Retina (tissue), 1 donor: ENCODE data around the gene RGS19.
"Not testable (repeated sequence)": the region's sequence is repeated elsewhere in the genome, so short reads cannot be mapped to it uniquely, and the experiment has no call there.

Source experiments
- DNase-seq: peaks from one replicate; pipeline ENCODE4 v3.0.0-alpha.2; 2016

RGS19 gene, protein sequence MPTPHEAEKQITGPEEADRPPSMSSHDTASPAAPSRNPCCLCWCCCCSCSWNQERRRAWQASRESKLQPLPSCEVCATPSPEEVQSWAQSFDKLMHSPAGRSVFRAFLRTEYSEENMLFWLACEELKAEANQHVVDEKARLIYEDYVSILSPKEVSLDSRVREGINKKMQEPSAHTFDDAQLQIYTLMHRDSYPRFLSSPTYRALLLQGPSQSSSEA

DNA sequence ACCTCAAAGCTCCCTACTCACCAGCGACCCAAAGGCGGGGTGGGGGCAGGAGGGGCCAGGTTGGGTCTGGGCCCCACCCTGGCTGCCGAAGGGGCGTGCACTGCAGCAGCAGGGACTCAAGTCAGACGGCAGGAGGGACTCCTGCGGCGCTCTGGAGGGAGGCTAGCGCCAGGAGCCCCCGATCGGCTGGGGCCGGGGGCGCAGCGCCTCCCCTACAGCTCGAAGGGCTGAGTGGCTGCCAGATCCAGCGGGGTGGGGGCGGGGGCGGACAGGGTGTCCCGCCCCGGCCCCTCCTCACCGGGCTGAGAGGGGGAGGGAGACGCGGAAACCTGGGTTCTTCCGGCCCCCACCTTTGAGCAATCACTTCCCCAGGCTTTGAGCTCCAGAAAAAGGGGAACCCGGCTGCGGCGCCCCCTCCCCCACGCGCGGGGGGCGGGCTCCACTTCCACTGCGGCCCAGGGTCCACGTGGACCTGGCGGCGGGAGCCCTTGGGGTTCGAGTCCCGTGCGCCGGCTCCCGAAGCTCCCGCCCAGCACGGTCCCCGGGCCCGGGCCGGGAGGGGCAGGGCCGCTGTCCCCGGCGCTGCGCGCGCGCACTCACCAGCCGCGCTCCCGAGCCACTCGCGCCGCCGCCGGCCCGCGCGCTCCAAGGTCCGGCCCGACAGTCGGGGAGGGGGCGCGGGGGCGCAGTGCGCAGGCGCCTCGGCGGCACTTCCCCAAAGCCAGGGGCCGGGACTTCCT is at the start of gene RGS19:
TSS of gene RGS19 (minus strand) at position 246 of the 740 bp plus-strand sequence. CDS start 2,632 bp downstream, outside the sequence.
- DNase-seq: peak; percentile 48

DNA sequence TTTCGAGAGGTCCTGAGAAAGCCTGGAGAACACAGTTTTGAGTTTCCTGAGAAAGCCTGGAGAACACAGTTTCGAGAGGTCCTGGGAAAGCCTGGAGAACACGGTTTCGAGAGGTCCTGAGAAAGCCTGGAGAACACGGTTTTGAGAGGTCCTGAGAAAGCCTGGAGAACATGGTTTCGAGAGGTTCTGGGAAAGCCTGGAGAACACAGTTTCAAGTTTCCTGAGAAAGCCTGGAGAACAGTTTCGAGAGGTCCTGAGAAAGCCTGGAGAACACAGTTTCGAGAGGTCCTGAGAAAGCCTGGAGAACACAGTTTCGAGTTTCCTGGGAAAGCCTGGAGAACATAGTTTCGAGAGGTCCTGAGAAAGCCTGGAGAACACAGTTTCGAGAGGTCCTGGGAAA is 44.2 kb upstream of the RGS19 start:
- not testable (repeated sequence) for DNase-seq

DNA sequence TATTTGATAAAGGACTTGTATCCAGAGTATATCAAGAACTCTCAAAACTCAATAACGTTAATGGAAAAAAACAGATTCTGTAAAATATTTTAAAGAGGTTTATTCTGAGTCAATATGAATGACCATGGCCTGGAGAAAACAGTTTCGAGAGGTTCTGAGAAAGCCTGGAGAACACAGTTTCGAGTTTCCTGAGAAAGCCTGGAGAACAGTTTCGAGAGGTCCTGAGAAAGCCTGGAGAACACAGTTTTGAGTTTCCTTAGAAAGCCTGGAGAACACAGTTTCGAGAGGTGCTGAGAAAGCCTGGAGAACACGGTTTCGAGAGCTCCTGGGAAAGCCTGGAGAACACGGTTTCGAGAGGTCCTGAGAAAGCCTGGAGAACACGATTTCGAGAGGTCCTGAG is 43.6 kb upstream of the RGS19 start:
- DNase-seq: not testable (repeated sequence)

DNA sequence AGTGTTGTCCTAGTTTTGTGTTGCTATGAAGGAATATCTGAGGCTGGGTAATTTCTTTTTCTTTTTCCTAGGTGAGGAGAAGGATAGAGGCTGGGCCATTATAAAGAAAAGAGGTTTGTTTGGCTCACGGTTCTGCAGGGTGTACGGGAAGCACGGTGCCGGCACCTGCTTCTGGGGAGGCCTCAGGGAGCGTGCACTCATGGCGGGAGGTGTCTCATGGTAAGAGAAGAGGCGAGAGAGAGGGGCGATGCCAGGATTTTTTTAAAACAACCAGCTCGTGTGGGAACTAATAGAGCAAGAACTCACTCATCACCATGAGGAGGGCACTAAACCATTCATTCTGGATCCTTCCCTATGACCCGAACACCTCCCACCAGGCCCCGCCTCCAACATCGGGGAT is 42.3 kb upstream of the RGS19 start:
- DNase-seq: peak; percentile 1

DNA sequence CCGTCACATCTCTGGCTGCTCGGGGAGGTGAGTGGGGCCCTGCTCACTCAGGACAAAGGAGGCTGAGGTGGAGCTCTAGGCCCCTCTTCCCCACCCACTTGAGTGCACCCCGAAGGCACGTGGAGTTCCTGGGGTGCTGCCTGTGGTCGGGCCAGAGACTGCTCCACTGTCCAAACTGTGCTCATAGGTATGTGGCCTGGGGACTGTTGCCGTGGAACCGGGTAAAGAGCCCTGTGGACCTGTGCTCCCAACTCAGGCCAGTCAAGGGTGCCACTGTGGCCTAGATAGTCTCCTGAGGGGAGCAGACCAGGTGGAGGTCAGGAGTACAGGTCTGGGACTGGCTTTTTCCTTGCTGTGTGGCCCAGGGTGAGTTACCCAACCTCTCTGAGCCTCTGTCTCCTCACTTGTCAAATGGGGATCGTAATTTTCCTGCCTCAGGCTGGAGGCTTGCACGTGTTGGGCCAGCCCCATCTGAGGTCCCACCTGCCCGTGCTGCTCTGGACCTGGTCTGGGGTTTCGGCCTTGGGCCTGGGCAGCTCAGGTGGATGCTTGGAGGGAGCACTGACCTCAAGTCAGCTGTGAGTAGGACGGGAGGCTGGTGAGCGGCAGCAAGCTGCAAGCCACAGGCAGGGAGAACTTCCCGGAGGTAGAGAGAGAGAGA is 40.5 kb upstream of the RGS19 start:
- no peak for DNase-seq

DNA sequence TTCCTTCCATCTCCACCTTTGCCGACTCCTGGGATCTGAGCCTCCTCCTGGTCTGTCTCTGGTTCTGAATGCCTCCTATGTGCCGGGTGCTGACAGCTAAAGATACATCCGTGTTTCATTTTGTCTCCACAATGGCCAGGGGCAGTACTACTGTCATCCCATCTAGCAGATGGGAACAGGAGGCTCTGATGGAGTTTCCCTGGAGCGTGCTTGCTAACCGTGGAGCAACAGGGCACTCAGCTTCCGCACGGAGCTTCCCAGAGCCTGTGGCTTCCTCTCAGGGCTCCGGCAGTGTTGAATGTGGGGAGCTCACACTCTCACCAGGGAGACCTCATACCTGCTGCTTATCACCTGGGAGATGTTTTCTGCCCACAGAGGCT is 40.0 kb upstream of the RGS19 start:
- DNase-seq: no peak

DNA sequence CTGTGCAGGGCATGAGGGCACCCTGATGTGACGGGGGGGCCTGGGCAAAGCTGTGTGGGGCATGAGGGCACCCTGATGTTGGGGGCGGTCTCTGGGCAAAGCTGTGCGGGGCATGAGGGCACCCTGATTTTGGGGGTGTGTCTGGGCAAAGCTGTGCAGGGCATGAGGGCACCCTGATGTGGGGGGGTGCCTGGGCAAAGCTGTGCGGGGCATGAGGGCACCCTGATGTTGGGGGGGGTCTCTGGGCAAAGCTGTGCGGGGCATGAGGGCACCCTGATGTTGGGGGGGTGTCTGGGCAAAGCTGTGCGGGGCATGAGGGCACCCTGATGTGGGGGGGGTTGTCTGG is 38.1 kb upstream of the RGS19 start:
- DNase-seq: not testable (repeated sequence)

DNA sequence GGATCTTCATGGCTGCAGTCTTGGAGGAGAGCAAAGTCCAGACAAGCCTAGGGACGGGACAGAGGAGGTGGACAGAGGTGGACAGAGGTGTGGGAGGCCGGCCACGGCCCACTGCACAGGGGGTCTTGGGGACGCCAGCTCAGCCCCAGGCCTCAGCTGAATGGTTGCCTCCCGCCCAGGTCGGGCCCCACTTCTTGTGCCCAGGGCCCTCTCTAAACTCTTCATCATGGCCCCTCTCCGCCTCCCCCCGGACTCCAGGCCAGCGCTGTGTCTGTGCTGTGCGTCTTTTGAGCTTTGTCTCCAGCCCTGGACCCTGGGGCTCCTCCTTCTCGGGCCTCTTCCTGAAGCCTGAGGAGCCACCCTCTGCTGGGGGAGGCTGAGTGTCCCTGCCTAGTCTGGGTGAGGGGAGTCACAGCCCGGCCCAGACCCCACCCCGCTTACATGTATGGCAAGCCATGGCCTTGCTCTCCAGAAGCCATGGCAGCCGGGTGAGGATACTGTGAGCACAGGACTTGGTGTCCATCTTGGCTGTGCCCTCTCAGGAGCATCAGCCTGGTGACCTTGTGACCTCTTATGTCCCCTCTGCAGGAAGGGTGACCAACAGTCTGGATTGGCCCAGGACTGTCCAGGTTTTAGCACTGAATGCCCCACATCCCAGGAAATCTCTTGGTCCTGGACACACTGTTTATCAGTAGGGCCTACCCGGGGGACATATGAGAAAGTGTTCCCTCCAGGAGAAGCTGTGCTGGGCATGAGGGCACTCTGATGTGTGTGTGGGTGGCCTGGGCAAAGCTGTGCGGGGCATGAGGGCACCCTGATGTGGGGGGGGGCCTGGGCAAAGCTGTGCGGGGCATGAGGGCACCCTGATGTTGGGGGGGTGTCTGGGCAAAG is 37.5 kb upstream of the RGS19 start:
- DNase-seq: no peak

DNA sequence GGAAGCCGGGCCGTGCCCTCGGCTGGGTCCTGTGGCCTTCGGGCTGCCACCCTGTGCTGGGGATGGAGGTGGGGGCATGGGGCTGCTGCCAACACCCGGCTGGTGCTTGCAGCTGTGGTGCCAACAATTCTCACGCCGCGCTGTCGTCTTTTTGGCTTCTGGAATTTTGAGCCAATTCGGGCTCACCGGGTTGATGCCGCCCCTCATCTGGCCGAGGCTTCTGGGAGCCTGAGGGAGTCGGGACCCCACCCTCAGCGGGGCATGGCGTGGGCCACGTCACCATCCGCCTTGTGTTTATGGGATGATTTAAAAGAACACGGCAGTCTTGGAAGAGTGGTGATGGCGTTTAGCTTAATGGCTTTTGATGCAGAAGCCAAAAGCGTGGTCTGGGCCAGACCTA is 36.7 kb upstream of the RGS19 start:
- no peak for DNase-seq

DNA sequence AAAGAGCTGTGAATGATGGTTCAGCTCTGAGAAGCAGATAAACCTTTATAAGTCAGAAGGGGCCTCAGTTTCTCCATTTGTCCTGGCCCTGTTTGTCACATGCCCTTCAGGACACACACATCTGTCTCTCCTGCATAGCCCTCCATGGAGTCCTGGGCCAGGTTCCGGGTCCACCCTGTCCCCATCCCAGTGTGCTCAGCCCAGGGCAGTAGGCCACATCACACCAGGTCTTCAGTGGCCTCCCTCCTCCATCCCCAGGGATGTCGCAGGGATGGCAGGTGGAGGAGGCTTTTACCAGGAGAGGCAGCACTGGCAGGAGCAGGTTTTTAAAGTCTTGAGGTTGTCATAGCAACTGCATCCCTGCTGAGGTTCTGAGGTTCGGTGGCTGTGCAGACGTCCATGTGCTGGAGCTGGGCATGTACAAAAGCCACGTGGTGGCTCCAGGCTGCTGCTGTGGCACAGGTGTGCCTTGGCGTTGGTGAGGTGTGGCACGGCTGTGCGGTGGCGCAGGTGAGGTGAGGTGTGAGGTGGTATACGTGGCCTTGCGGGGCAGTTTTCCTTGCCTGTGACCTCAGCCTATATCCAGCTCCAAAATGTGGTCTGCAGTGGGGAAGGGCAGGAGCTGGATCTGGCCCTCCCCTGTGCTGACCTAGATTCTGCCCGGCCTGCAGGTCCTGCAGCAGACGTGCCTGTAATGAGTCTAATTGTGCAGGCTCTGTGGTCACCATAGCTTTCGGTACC is 36.0 kb upstream of the RGS19 start:
- peak; percentile 46 for DNase-seq

DNA sequence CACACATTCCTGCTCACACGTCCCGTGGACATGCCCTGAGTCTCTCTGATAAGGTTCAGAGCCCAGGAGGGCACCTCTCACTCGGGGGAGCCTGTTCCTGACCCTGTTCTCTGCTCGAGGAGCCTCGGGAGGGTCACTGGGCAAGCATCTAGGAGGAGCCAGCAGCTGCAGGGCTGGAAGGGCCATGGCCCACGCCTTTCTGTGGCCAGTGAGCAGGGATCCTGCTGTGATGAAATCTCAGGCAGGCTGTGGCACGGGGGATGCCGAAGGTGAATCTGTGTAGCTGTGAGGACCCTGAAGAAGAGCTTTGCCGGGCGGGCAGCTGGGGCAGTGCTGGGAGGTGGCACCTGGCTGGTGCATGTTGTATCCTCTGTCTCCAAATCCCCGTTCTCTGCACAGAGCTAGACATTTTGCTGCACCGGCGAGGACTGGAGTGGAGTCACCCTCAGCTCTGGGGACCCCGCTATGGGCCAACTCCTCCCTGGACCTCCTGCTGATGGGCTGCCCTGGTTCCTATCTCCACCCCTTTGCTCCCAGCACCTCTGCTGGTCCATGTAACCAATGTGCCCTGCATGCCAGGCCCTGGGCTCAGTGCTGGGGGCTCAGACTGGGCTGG is 35.1 kb upstream of the RGS19 start:
- no peak for DNase-seq

DNA sequence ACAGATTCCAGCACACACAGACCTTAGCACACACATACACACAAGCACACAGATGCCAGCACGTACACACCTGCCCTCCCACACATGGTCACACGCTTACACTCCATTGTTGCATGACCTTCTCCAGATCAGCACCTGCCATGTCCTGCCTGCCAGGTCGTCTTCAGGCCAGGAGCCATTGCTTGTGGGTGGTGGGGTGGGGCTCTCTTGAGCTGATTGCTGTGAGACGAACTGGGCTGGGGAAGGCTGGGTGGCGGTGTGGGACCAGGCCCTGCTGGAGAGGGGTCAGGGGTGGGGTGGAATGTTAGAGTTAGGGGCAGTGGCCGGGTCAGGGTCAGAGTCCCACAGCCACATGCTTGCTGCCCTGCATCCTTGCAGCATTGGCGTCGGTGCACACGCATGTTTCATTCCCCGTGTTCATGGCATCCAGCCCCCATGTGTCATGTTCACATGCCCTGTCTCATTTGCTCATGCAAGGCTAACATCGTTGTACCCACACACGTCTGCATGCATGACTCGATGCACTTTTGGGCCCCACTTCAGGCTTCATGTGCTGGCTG is 34.6 kb upstream of the RGS19 start:
- DNase-seq: no peak

DNA sequence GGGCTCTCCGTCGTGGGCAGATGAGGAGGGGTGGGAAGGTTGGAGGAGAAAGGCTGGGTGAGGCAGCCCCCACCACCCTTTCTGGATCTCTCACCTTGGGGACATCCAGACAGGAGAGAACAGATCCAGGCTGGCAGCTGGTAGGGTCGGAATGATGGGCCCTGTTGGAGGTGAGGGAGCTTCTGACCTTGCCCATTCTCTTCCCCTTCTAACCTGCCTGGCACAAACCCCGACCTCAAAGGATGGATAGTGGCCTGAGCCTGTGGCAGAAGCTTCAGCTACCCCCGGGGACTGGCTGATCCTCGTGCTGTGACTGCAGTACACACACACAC is 34.1 kb upstream of the RGS19 start:
- no peak for DNase-seq

DNA sequence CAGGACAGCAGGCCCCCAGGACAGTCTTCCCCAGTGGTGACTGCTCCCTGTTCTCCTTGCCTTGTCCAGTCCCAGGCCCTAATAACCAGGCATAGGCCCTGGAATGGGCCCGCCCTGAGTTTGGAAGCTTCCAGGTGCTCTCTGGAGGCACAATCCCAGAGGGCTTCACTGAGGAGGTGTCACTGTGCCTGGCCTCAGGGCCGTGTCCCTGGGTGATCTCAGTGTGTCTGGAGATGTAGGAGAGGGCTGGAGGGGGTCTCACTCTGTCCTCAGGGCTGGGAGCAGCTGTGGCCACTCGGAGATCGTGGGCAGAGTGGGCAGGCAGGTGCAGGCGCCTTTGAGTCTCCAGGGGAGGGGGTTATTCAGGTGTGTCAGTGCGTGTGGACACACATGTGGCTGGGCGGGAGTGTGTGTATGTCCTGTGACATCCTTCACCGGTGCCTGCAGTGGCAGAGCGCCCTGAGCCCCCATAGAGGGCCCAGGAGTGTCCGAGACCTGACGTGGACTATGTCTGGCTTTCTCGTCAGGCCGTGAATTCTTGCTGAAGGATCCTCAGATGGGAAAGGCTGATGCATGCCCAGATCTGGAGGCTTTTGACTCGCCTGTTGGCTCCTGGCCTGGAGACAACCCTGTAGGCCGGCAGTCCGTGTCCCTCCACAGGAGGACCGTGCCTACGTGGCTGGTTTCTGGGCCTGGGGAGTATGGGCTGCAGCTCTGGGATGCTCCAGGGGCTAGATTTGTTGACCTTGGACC is 33.5 kb upstream of the RGS19 start:
- DNase-seq: no peak

DNA sequence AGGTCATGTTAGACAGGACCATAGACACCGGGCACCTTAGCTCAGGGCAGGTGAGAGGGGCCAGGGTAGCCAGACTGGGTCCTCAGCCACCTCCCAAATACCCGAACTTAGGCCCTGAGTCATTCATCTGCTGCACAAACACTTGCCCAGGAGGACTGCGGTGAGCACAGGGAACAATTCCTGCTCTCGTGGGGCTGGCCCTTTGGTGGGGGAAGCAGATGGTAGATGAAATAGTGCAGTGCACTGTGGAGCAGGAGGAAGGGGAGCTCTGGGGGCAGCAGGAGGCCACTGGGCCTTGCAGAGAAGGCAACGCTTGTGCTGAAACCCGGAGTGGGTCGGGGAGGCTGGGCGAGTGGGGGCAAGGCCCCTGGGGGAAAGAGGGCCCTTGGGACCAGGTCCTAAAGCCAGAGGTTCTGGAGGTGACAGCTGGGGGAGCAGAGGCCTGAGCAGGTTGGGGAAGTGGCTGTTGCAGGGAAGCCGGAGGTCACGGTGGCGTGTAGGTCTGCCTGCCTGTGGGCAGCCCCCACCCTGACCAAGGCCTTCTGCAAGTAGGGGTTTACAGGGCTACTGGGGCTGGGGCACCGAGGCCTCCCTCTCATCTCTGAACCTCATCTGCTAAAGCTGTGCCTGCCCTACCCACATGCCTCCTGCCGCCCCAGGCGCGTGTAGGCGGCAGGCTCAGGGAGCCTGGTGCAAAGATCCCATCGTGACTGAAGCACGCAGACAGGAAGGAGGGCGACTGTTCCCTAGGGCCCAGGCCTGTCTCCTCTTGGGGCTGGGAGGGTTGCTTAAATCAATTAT is 32.7 kb upstream of the RGS19 start:
- no peak for DNase-seq

DNA sequence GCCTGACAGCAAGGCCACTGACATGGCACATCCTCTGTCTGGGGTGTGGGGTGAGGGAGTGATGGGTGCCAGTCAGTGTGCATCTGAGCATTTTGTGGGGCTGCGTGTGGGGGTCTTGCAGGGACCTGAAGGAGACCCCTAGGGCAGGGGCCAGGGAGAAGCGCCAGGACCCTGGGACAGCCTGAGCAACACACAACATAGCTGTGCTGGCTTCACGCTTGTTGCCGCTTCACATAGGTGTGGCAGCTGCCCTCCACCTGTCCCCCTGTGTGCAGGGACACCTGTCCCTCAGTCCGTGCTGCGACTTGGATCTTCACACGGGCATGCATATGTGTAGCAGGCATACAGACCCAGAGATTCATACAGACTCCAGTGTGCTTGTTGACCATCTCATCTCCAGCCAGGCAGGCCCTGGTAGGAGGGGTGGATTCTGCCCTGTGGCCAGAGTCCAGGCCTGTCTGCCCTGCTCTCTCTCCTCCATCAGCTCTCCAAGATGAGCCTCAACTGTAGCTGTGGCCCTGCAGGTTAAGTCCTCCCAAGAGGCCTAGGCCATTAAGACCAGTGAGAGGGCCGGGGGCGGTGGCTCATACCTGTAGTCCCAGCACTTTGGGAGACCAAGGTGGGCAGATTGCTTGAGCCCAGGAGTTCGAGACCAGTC is 31.2 kb upstream of the RGS19 start:
- no peak for DNase-seq

DNA sequence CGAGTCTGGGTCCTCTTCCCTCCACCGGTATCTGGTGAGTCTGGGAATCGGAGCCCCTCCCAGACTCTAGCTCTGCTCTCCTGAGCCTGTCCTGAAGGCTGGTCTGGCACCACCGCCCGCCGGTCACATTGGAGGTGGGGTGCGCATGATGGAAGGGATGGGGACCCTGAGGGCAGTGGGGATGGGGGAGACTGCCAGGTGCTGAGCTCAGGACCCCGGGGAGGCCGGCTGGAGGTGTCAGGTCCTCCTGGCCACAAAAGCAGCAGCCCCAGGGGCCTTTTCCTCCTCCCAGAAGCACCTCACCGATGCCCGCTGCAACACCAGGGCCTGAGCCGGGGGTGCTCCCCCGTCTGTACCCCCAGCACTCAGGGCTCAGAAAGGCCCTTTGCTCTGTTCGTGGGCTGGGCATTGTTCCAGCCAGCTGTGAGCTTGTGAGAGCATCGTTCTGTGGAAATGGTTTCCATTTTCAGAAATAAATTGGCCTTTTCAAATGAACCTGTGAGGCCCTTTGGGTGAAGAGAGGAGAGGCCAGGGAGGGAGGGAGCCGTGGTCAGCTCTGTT is 30.6 kb upstream of the RGS19 start:
- no peak for DNase-seq

DNA sequence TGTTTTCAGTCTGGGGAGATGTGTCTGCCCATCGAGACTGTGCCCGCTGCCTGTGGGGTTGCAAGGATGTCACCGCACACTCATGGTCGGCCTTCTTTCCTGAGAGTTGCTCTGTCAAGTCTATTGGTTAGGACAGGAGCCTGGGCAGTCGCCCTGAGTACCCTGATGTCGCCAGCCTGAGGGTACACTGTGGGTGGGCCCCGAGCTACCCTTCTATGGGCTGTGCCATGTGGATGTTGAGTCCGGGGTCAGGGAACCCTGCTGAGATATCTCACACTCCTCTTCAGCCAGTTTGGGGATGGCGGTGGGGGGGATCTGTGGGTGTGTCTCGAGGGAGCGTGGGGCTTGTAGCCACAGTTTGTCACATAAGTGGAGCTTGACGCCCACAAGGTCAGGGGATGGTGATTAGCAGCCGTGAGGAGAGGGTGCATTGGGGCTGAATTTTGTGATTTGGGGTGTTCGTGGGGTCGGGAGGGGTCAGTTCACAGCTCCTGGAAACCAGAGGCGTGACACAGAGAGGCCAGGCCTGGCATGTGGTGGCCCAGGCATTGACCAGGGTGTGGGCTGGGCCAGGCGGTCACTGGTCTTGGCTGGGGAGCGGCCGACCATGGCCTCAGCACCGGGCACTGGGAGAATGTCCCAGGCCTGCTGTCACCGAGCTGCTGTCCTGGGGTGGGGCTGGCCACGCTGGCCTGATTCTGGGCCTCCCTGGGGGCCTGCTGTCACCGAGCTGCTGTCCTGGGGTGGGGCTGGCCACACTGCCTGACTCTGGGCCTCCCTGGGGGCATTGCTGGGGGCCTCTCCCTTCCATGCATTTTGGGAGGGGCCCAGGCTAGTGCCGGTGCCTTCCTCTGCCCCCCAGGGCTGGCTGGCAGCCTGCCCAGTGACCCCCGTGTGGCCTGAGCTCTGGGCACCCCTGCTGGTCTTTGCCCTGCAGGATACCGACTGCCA is 29.7 kb upstream of the RGS19 start:
- no peak for DNase-seq
